GM12875 (cell line): Measurements from ENCODE around the gene BANK1.

Experiments used
- H3K4me3 ChIP-seq: one replicate; pipeline ENCODE4 v1.5.1; 2011; ENCODE audit warnings: low read depth, low read length, control low read depth
- CTCF ChIP-seq: IDR thresholded peaks from 2 replicates; pipeline ENCODE4 v1.5.1; 2011; ENCODE audit warnings: low read depth, mild to moderate bottlenecking, control low read depth, inconsistent platforms, low read length, moderate library complexity, borderline replicate concordance; ENCODE audit not compliant: insufficient read depth

Gene BANK1

DNA sequence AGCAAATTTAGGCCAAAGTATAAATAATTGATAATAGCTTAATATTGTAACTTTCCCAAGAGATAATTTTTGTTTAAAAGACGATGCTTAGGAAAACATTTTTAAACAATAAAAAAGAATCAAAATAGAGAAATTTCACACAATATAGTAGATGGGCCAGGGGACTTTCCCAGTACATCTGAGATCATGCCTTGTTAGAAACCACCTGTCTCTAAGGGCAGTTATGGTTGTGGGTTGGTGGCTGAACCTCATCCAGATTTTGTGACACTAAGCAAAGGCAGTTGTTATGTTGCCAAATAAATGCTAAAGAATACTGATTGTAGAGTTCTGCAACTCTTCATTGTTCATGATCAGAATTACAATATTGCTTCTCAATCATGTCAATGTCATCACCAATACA lies 270.6 kb downstream of the BANK1 start:
- no peak overlapping the region for H3K4me3 ChIP-seq
- no peak for TF ChIP-seq CTCF

- H3K4me3 ChIP-seq, result no peak overlapping the region
- TF ChIP-seq CTCF, result no peak
These were observed 274.4 kb downstream of the BANK1 start for GRCh38 chr4:102064747-102065442.

DNA sequence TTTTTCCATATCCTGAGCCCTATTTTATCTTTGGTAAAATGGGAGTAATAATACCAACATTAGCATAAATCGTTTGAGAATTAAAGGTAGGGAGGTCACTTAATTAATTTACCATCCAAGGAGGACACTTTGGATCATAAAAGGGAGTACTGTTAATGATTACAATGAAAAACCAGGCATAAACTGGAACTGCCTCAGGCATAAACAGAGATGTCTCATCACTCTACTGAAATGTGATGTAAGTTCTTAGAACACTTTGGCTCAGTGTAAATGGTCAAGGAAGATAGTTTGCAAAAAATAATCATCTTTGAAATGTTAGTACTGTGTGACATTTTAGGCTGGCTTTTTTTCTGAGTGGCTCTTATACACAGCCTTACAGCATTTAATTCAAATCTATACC lies 286.1 kb downstream of the BANK1 start:
- H3K4me3 ChIP-seq, result no peak overlapping the region
- TF ChIP-seq CTCF, result no peak

- no peak for TF ChIP-seq CTCF
- H3K4me3 ChIP-seq, result no peak overlapping the region
These were observed 289.7 kb downstream of the BANK1 start for GRCh38 chr4:102080184-102080583.

GRCh38 chr4:102089850-102090621 lies 299.5 kb downstream of the BANK1 start:
- H3K4me3 ChIP-seq, result no peak overlapping the region
- TF ChIP-seq CTCF, result no peak

DNA sequence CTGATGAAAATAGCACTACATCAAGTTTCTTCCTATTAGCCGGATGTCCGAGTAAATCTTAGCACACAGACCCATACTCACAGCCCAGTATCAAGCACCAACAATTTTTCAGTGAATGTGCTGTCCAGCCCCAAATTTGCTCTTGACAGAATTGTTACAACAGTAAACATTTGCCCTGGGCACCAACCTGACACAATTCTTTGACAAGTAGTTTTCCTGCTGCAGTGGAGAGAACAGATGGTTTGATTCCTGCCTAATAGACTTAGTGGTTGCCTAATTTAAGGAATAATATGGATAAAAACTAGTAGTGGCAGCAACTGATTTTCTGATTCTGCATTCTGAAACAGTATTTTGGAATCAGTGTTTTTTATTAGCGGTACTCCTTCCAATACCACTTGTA lies 301.1 kb downstream of the BANK1 start:
- TF ChIP-seq CTCF, result no peak
- H3K4me3 ChIP-seq, result no peak overlapping the region

DNA sequence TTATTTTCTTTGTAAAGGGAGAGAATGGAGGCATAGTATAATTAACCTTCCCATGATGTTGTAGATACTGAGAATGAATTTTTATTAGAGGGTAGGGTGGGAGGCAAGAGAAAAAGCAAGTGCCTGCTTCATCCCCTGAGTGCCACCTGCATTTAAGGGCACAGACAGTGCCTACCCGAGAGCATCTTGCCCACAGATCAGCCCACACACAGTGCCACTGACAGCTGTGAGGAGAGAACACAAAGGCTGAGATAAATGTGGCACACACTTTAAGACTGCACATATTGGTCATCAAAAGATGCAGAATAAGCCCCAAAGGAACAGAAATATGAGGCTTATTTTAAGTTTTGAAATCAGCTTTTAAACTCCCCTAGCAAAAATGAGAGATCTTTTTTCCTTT lies 304.0 kb downstream of the BANK1 start:
- no peak for TF ChIP-seq CTCF
- H3K4me3 ChIP-seq, result no peak overlapping the region
